Erythroblast (primary cell): ENCODE data around the gene TEKT5.

Experiments
- GATA1 ChIP-seq: IDR thresholded peaks from 2 replicates; pipeline ENCODE4 v1.6.1; 2011; ENCODE audit warnings: low read depth, mild to moderate bottlenecking, control low read depth, low read length, moderate library complexity
- POLR2A ChIP-seq: IDR thresholded peaks from 2 replicates; pipeline ENCODE4 v1.6.1; 2011; ENCODE audit warnings: mild to moderate bottlenecking, low read length

DNA sequence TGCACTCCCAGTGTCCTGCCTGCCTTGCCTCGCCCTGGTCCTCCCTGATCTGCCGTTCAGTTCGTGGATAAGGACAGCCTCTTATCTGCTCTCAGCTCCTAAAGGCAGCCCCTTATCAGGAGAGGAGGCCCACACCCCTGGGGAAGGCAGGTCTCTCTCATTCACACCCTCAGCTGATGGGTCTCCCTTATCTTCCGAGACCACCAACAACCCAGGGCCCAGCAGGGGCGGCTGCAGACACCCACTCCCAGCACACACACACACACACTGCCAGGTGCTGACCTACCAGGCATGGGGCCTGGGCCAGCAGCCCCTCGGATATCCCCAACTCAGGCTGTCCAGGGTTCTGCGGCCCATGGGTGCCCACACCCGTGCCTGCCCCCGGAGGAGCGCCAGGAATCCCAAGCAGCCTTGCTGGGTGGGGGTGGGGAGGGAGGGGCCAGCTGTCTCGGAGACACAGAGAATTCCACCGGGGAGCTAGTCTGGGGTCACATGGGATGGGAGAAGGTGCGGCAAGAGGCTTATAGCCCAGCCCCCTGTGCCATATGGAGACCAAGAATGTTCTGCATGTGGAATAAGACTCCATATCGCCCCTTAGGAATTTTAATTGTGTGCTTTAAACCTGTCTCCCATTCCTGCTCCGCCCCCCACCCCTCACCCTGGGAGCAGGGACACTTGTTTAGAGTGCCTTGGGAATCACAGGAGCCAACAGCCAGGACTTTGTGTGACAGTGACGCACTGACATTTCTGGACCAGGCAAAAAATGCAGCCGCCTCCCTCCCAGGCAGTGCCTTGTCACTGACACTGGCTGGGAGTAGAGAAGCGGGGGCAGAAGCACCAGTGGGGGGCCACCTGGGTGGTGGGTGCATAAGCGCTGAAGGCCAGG lies 72.5 kb downstream of the TEKT5 start:
- TF ChIP-seq POLR2A: no peak
- no peak for TF ChIP-seq GATA1
